NCI-H2196 treated with DMSO at 0.1 percent for 48 hours (cell line): ENCODE measurements around the gene PAPPA2.
"Not testable (repeated sequence)": the region's sequence is repeated elsewhere in the genome, so short reads cannot be mapped to it uniquely, and the experiment has no call there.

Source experiments
- DNase-seq: peaks from one replicate; lab custom pipeline; 2025; ENCODE audit not compliant: unreplicated experiment; lab: John Stamatoyannopoulos, UW

Gene PAPPA2, protein sequence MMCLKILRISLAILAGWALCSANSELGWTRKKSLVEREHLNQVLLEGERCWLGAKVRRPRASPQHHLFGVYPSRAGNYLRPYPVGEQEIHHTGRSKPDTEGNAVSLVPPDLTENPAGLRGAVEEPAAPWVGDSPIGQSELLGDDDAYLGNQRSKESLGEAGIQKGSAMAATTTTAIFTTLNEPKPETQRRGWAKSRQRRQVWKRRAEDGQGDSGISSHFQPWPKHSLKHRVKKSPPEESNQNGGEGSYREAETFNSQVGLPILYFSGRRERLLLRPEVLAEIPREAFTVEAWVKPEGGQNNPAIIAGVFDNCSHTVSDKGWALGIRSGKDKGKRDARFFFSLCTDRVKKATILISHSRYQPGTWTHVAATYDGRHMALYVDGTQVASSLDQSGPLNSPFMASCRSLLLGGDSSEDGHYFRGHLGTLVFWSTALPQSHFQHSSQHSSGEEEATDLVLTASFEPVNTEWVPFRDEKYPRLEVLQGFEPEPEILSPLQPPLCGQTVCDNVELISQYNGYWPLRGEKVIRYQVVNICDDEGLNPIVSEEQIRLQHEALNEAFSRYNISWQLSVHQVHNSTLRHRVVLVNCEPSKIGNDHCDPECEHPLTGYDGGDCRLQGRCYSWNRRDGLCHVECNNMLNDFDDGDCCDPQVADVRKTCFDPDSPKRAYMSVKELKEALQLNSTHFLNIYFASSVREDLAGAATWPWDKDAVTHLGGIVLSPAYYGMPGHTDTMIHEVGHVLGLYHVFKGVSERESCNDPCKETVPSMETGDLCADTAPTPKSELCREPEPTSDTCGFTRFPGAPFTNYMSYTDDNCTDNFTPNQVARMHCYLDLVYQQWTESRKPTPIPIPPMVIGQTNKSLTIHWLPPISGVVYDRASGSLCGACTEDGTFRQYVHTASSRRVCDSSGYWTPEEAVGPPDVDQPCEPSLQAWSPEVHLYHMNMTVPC (N-terminal part only)

DNA sequence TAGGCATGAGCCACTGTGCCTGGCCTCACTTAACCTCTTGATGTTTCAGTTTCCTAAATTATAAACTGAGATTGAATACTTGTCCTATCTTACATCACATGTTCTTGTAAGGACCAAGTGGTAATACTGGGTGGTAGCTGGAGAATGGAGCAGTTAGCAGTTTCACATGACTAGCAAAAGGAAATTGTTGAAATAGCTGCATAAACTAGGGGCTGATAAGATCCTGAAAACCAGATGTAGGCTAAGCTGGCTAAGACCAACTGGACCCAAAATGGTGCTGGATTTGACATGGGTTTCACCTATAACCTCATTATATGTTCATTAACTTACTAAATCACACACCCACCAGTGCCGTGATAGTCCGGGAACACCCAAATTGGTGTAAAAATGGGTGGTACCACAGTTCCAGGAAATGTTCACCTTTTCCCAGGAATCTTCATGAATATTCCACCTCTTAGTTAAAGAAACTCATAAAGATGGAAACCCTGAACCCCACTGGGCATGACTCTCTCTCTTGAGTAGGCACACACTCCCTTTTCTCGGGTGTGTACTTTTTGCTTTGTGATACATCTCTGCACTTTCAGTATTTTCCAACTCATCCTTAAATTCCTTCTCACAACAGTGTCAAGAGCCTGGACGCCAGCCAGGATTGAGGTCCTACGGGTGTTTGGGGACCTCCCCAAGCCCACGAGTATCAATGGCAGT is at the start of gene PAPPA2:
PAPPA2 (plus strand) TSS at position 502 of the 705 bp plus-strand sequence. CDS start 93,148 bp downstream, outside the sequence.
- DNase-seq, result no peak

DNA sequence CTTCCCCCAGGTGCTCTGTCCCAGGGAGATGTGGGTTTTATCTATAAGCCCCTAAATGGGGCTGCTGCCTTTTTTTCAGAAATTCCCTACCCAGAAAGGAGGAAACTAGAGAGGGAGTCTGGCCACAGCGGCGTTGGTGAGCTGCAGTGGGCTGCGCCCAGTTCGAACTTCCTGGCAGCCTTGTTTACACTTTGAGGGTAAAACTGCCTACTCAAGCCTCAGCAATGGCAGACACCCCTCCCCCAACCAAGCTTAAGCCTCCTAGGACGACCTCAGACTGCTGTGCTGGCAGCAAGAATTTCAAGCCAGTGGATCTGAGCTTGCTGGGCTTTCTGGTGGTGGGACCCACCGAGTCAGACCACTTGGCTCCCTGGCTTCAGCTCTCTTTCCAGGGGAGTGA is 46.2 kb upstream of the PAPPA2 start:
- DNase-seq, result no peak

DNA sequence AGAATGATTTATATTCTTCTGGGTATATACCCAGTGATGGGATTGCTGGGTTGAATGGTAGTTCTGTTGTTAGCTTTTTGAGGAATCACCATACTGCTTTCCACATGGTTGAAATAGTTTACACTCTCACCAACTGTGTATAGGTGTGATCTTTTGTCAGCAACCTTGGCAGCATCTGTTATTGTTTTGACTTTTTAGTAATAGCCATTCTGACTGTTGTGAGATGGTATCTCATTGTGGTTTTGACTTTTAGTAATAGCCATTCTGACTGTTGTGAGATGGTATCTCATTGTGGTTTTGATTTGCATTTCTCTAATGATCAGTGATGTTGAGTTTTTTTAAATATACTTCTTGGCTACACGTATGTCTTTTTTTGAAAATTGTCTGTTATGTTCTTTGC is 43.4 kb upstream of the PAPPA2 start:
- DNase-seq, result not testable (repeated sequence)

DNA sequence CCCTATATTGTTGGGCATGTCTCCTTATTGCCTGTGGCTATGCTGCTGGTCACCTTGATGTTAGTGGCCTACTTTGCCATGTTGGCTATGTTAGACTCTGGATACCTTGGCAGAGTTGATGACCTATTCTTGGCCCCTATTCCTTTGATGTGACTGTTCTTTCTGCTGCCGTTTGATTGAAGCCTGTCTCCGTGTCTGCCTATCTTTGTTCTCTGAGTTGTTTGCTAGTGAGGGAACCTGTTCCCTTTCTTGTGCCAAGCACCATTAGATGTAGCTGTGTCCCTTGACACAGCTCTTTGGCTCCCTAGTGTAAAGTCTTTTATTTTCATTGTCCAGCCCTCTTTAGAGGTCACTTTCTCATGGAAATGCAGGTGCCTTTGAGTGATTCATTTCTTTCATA is 28.7 kb upstream of the PAPPA2 start:
- no peak for DNase-seq

DNA sequence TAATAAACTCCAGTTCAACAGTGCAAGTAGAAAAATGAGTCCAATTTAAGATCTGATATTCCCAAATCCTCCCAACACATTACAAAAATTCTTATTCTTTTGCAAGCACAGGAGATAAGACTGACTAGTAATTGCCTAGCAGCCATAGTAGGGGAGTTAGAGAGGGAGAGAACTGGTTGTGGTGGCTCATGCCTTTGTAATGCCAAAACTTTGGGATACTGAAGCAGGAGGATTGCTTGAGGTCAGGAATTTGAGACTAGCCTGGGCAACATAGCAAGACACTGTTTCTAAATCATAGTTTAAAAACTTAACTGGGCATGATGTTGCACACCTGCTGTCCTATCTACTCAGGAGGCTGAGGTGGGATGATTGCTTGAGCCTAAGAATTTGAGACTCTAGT is 26.7 kb upstream of the PAPPA2 start:
- no peak for DNase-seq

DNA sequence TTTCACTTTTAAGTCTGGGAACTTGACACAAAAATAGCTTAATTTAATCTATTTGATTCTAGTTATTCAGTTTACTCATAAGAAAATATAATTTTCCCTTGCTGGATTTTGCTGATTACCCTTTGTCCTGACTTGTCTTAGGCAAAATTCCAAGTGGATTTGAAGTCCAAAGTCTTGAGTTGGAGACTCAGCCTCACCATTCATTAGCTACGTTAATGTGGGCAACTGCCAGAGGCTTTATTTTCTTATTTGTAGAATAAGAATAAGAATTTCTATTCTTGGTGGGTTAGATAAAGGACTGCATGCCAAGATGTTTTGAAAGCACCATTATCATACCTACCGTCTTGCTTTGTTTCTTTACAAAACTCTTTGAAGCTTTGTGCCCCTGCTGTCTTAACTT is 22.8 kb upstream of the PAPPA2 start:
- DNase-seq, result no peak

DNA sequence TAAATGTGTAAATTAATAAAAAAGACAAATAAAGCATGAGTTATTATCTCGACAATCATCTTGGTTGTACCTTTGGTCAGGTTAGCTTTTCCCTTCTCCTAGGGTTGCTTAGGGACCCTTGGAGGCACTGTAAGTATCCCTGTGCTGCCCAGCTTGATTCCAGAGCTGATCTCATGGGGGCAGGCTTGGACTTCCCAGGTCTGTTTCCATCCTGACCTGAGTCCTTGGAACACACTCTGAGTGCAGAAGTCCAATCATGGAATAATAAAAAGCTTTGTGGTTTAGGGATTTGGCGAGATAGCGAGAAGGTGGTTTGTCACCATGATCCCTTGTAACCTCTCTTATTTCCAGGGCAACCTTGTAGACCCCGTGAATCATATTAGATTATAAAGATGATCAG is 18.7 kb upstream of the PAPPA2 start:
- DNase-seq, result no peak

DNA sequence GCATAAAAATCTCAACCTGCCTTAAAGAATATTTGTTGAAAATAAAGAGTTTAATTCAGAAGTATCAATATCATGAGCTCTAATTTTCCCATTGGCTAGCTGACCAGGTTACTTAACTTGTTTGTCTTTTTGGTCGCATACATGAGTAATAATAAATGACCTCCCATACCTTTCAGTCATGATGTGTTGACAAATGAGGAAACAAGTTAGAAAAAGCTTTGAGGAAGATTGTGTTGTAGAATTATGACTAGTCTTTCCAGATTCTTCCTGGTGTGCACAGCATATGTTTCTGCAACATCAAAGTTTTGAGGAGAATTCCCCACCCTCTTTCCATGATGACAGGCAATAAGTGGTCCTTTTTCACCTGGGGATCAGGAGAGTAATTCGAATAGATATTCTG is 17.6 kb upstream of the PAPPA2 start:
- DNase-seq, result no peak

DNA sequence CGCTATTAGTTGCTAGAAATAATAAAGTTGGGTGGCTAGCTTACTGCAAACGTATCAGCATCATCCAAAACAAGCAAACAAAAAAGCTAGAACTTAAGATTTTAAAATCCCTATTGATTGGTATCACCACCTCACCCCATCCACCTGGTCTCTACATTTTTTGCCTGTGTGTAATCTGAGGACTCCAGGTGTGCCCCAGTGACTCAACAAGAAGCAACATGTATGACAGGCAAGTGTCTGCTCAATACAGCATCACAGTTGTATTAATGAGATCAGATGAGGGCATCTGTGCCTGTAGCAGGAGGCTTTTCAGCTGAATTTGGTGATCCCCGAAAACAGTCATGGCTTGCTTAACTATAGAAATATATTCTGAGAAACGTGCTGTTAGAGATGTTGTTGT is 14.6 kb upstream of the PAPPA2 start:
- no peak for DNase-seq

DNA sequence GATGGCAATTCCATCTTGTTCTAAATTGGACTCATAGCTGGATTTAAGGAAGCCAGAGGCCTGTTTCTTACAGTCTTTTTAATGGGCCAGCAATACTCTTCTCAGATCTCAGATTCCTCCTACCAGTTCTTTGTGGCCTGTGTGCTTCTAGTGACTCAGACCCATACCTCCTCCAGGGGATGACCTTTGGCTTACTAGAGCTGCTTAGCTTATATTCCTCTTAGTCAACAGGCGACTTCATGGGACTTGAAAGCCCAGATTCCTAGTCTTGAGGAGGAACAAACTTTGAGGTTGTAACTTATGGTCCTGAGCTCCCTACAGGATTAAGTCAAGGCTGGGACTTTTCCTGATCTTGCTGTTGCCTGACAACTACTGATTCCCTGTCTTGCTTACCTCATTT is 12.4 kb upstream of the PAPPA2 start:
- DNase-seq, result no peak

DNA sequence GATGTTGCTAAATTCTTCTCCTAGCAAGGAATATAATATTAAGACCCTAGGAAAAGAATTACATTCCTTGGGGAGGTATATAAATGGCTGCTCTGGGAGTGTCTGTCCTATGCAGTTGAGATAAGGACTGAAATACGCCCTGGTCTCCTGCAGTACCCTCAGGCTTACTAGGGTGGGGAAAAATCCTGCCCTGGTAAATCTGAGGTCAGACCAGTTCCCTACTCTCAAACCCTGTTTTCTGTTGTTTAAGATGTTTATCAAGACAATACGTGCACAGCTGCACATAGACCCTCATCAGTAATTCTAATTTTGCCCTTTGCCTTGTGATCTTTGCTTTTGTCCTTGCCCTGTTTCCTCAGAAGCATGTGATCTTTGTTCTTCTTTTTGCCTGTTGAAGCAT is 11.2 kb upstream of the PAPPA2 start:
- not testable (repeated sequence) for DNase-seq

DNA sequence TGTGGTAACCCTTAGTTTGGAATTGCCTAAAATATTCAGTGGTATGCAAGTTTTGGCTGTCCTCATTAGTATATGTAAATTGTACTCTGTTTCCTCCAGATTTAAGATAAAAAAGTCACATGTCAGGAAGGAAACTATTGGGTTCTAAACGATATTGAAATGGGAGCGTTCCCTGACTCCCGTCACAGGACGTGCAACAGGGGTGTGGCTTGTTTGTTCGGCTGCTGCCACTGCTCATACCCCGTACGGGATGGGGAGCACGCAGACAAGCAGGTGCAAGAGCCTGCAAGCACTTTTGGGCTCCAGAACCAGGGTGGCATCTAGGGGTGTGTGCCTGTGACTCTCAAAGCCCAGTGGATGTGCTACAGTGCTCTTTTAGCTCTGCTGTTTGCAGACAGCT is 6.2 kb upstream of the PAPPA2 start:
- no peak for DNase-seq

DNA sequence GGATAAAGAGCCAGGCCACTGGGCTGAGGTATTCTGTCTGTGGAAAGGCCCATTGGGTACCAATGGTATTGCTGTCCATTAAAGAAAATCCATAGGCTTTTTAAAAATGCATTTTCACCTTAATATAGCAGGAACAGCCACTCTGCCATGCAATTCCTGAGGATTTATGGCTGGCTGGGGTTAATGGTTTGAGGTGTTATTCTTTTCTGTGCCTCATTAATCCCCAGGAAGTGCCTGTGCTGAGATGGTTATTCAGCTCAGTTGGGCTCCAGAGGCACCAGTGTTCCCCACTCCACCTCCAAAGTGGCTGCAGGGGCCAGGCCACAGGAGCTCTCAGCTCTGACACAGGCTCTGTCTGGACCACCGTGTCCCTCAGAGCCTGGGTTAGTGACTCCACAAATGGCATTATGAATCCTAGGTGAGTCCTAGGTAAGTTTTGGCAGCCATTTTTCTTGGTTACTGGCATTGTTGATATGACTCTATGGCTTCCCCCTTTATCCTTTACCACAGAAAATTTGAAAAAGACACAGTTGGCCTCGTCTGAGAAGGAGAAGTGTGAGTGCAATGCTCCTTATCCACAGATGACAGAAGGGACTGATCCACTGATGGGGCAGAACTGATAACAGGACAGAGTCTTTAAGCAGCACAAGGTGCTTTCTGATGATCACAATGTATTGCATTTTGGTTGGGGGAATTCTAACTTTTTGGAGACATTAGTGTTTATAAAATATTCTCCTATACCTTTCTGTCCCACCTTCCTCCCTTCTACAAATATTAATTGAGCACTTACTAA is 2.2 kb upstream of the PAPPA2 start:
- no peak for DNase-seq

DNA sequence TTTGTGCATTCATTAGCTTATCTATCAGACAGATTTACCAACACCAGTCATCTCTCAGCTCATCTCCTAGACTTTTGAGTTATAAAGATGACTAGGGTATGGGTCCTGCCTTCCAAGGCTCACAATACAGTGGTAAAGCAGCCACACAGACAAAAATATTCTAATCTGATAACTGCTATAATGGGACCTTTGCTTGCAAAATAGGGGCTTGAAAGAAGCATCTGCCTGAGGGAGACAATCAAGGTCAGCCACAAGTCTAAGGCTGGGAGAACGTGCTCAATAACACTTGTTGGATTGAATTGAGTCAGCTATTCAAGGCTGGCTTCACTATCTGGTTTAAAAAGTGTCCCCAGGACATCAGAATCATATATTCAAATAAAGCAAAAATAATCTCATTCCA is 1.4 kb upstream of the PAPPA2 start:
- DNase-seq, result no peak

DNA sequence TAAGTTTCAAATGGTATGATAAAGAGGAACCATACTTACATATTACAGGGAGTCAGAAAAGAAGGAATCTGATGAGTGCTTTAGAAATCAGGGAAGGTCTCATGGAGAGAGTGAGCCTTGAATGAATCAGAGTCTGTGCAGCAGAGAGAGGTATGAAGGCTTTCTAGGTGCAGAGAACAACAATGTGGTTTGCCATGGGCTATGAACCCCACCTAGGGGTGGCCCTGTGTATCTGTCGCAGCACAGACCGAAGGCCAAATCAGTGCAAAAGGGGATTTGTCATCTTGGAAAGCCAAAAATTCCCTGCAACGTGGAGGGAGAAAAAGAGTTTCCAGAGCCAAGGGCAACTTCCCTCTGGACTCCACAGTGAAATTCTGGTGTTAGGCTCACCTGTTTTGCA is 3.5 kb downstream of the PAPPA2 start:
- DNase-seq, result no peak

DNA sequence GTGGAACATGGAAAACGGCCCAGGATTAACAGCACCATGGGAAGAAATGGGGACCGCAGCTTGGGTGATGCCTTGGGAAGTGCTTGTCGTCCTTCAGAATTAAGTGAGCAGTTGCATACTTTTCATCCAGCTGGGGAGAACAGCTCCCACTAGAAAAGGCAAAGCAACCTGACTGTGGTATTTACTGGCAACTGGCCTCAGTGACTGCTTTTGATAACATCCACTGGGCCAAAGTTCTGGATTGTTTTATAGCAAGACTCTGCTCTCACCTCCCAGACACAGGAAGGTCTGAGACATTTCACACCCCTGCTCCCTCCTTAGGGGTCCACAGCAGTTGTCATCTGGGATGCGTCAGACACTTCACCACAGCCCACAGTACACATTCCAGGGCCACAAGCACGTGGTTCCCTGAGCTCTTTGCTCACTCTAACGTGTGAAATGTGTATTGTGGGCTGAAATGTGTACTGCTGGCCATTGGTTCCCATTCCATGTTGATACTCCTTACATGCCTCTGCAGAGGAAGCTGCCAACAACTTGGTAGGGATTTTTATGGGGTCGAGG is 6.6 kb downstream of the PAPPA2 start:
- no peak for DNase-seq

DNA sequence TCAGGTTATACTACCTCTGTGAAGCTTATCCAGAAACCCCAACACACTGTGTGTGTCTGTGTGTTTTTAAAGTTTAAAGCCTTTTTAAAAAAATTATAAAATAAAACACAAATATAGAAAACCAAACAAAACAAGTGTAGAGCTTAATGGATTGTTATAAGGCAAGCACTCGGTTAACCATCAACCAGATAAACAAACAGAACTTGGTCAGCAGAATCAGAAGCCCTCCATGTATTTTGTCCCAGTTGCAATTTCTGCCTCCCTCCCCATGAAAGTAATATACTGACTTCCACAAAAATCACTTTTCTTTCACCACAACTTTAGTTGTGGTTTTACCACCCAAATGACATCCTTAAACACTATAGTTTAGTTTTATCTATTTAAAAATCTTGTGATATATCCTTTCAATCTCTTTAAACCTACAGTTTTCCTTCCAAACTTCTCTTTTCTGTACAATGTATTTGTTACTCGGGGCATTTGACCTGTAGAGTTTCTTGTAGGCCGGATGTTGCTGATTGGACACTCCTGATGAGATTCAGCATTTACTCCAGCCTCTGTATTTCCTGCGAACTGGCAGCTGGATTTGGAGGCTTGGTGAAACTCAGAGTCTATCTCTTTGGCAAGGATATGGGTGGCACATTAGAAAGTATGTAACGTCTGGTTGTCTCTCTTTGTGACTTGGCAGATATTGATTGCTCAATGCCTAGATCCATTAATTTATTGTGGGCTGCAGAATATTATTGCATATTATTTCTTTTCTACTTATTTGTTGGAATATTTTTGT is 8.6 kb downstream of the PAPPA2 start:
- DNase-seq, result no peak

DNA sequence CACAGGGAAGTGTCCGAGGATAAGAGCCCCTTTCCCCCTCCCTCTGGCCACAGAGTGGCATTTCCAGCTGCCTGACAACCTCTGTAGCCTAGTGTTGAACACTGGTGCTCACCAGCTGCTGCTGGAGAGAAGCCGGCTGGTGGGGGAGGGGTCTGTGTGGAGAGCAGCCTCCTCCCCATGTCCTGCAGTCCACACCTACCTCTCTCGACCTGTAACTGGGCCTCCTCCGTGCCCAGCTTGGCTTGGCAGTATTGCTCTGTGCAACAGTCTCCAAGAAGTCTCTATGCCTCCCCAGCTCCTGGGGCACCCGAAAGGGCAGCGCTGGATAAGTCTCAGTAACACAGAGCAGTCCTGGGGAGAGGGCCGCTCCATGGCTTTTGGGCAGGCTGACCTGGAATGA is 17.0 kb downstream of the PAPPA2 start:
- DNase-seq, result no peak

DNA sequence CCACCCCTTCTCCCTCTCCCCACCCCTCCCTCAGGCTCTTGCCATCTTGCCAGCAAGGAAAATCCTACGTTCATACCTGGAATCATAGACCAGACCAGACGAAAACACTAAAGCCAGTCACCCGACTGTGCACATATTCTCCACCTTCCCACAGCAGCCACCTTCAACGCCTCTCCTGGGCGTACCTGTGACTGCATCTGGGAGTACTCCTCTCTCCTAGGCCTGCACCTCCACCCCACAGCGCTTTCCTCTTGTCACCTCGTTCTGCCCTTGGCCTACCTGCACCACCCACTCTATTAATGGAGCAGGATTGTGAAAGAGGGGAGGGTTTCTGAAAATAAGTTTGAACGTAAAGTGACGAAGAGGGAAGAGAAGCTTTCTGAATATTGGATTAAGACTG is 17.8 kb downstream of the PAPPA2 start:
- no peak for DNase-seq

DNA sequence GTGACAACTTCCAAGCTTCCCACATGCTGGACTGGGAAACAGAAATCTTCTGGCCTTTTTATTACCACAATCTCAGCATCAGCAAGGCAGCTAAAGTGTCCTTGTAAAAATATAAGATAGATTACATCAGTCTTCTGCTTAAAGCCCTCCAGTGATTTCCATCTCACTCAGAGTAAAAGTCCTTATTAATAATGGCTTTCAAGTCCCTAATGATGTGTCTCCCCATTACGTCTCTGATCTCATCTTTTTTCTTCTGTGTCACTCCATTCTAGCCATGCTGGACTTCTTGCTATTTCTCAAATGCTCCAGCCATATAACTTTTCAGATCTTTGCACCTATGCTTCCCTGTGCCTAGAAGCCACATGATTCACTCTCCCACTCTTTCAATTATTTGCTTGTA is 22.1 kb downstream of the PAPPA2 start:
- no peak for DNase-seq
